Fibroblast of lung (primary cell): ENCODE data around the gene GADL1. TPM values are rescaled to one million over a fixed set of nuclear protein-coding genes. Genes with fewer than 3 reads are reported as not detected.
A peak's percentile ranks its signal among the peaks of the same experiment; 100 is the strongest.

ENCODE experiments used
- DNase-seq, 2 donors: peaks; one replicate each; pipeline versions ENCODE4 v3.0.0 to v3.0.0-alpha.2; 2010; ENCODE audit warnings: low read depth in 2 of 2
- H2AFZ ChIP-seq: 2 replicates; pipeline ENCODE4 v1.5.1; 2012; ENCODE audit warnings: low read length, control low read depth, inconsistent platforms
- H3K27ac ChIP-seq: 2 replicates; pipeline ENCODE4 v1.5.1; 2011; ENCODE audit warnings: low read length, control low read depth; ENCODE audit not compliant: insufficient read depth
- H3K27me3 ChIP-seq: 2 replicates; pipeline ENCODE4 v1.5.1; 2011; ENCODE audit warnings: mild to moderate bottlenecking, low read length; ENCODE audit not compliant: control insufficient read depth, insufficient read depth
- H3K36me3 ChIP-seq: 2 replicates; pipeline ENCODE4 v1.5.1; 2011; ENCODE audit warnings: low read length; ENCODE audit not compliant: control insufficient read depth, insufficient read depth
- H3K4me1 ChIP-seq: 2 replicates; pipeline ENCODE4 v1.5.1; 2011; ENCODE audit warnings: low read length; ENCODE audit not compliant: control insufficient read depth, insufficient read depth; ENCODE audit errors: extremely low read depth
- H3K4me2 ChIP-seq: 2 replicates; pipeline ENCODE4 v1.5.1; 2011; ENCODE audit warnings: low read length, control low read depth; ENCODE audit not compliant: insufficient read depth; ENCODE audit errors: extremely low read depth
- H3K4me3 ChIP-seq, 4 experiments: fragments of 200-600 bp in 1 of 4; sonication (generic) in 1 of 4; replicated peaks in 1 of 4; 2 replicates each; pipeline ENCODE4 v1.5.1; 2011 to 2016; ENCODE audit warnings: low read length in 4 of 4, low read depth in 3 of 4, mild to moderate bottlenecking in 3 of 4, control low read depth in 2 of 4, inconsistent platforms in 1 of 4, mixed read lengths in 1 of 4; ENCODE audit not compliant: insufficient read depth in 1 of 4; ENCODE audit errors: control extremely low read depth in 1 of 4
- H3K79me2 ChIP-seq: 2 replicates; pipeline ENCODE4 v1.5.1; 2012; ENCODE audit warnings: mild to moderate bottlenecking, low read length, inconsistent platforms; ENCODE audit not compliant: control insufficient read depth, insufficient read depth
- H3K9ac ChIP-seq: 2 replicates; pipeline ENCODE4 v1.5.1; 2011; ENCODE audit warnings: mild to moderate bottlenecking, low read length, control low read depth; ENCODE audit not compliant: insufficient read depth
- H3K9me3 ChIP-seq: 2 replicates; pipeline ENCODE4 v1.5.1; 2012; ENCODE audit warnings: low read depth, low read length; ENCODE audit not compliant: control insufficient read depth, insufficient read depth
- H4K20me1 ChIP-seq: 2 replicates; pipeline ENCODE4 v1.5.1; 2011; ENCODE audit warnings: low read length; ENCODE audit not compliant: control insufficient read depth, insufficient read depth; ENCODE audit errors: extremely low read depth
- EZH2 ChIP-seq: IDR thresholded peaks from 2 replicates; pipeline ENCODE4 v1.5.1; 2012; ENCODE audit warnings: low read length, control low read depth, mild to moderate bottlenecking; ENCODE audit errors: missing control alignments
- polyA plus RNA-seq, 2 donors: library from polyadenylated mRNA; depleted of rRNA in 1 of 2; stranded (reverse) in 1 of 2; unstranded in 1 of 2; fragments of >200 nt; gene quantifications; 2 replicates each; pipeline ENCODE4 v1.2.1, GENCODE V29; 2011 to 2012; ENCODE audit warnings: missing spikeins in 1 of 2
- total RNA-seq: library from RNA; depleted of rRNA; stranded (reverse); fragments of >200 nt; gene quantifications from 2 replicates; pipeline ENCODE4 v1.2.1, GENCODE V29; 2014
- TF ChIP-seq, protein P1 (sequence below), 2 donors: IDR thresholded peaks in 1 of 2; conservative IDR thresholded peaks in 1 of 2; 1 replicate in 1 of 2; 2 replicates in 1 of 2; pipeline ENCODE4 v1.5.1; 2011 to 2012; ENCODE audit warnings: low read length in 2 of 2, control low read depth in 1 of 2, inconsistent platforms in 1 of 2, low read depth in 1 of 2, mild to moderate bottlenecking in 1 of 2

Gene GADL1
- total and polyA plus RNA-seq, 2 donors (not counting 1 experiment from before 2014, with no cell fraction given), result 0.18 to 3.6 TPM

GRCh38 chr3:30680789-30681648 lies 213.4 kb downstream of the GADL1 start:
- Histone ChIP-seq H3K9me3 (no peaks in the 10 kb centered on the region), H3K27me3 (no peaks in the 10 kb centered on the region), H3K79me2 (peaks cover 13% of the 10 kb centered on the region), H2AFZ (no peak overlapping the region), H3K36me3 (peaks cover 9% of the 10 kb centered on the region), H3K4me3 (peak overlapping the region in 1 of 4 experiments; percentile 20), H3K4me2 (peak overlapping the region; percentile 77), H3K27ac (peak overlapping the region; percentile 76), H3K4me1 (peaks cover 25% of the 10 kb centered on the region), H3K9ac (peak overlapping the region; percentile 2), H4K20me1 (no peaks in the 10 kb centered on the region)
- no peak for TF ChIP-seq EZH2
- TF ChIP-seq, protein P1, sequence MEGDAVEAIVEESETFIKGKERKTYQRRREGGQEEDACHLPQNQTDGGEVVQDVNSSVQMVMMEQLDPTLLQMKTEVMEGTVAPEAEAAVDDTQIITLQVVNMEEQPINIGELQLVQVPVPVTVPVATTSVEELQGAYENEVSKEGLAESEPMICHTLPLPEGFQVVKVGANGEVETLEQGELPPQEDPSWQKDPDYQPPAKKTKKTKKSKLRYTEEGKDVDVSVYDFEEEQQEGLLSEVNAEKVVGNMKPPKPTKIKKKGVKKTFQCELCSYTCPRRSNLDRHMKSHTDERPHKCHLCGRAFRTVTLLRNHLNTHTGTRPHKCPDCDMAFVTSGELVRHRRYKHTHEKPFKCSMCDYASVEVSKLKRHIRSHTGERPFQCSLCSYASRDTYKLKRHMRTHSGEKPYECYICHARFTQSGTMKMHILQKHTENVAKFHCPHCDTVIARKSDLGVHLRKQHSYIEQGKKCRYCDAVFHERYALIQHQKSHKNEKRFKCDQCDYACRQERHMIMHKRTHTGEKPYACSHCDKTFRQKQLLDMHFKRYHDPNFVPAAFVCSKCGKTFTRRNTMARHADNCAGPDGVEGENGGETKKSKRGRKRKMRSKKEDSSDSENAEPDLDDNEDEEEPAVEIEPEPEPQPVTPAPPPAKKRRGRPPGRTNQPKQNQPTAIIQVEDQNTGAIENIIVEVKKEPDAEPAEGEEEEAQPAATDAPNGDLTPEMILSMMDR (conservative IDR thresholded peaks at IDR 0.05 in 1 of 2, IDR thresholded peaks at IDR 0.05 in 1 of 2; ENCODE audit: low read depth in 1 of 2, low read length in 2 of 2), result no peak
- peak; percentile 57 to 85 for DNase-seq

DNA sequence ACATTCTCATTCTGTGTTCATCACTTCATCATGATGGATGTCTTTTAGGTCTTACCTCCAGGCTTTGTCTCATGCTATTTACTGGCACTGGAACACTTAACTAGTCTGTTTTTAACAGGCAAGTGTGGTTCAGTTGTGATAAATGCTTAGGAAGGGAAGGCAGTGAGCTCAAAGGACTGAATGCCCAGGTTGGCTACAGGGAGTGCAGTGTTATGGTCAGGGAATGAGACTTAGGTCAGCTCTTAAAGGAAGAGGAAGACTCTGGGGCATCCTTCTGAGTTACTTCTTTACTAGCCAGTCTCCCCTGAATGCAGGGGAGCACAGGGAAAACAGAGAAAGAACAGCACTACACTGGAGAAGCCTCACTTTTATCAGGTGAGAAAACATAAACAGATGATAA lies 215.4 kb downstream of the GADL1 start:
- Histone ChIP-seq H4K20me1 (no peaks in the 10 kb centered on the region), H3K79me2 (peaks cover 13% of the 10 kb centered on the region), H3K27ac (no peak overlapping the region), H3K4me2 (no peak overlapping the region), H3K36me3 (peaks cover 10% of the 10 kb centered on the region), H3K4me3 (no peak overlapping the region), H3K27me3 (no peaks in the 10 kb centered on the region), H3K4me1 (peaks cover 25% of the 10 kb centered on the region), H2AFZ (no peak overlapping the region), H3K9ac (no peak overlapping the region), H3K9me3 (no peaks in the 10 kb centered on the region)
- DNase-seq, result no peak
- TF ChIP-seq, protein P1 (conservative IDR thresholded peaks at IDR 0.05 in 1 of 2, IDR thresholded peaks at IDR 0.05 in 1 of 2; ENCODE audit: low read depth in 1 of 2, low read length in 2 of 2), result no peak
- no peak for TF ChIP-seq EZH2

GRCh38 chr3:30677347-30677685 lies 217.1 kb downstream of the GADL1 start:
- Histone ChIP-seq H3K9ac (no peak overlapping the region), H3K4me1 (peaks cover 17% of the 10 kb centered on the region), H3K27me3 (no peaks in the 10 kb centered on the region), H3K9me3 (no peaks in the 10 kb centered on the region), H2AFZ (no peak overlapping the region), H3K36me3 (peaks cover 8% of the 10 kb centered on the region), H3K4me3 (no peak overlapping the region), H3K27ac (no peak overlapping the region), H4K20me1 (no peaks in the 10 kb centered on the region), H3K79me2 (peaks cover 6% of the 10 kb centered on the region), H3K4me2 (no peak overlapping the region)
- no peak for DNase-seq
- TF ChIP-seq EZH2, result no peak
- TF ChIP-seq, protein P1 (conservative IDR thresholded peaks at IDR 0.05 in 1 of 2, IDR thresholded peaks at IDR 0.05 in 1 of 2; ENCODE audit: low read depth in 1 of 2, low read length in 2 of 2), result no peak
